GM12878 (cell line): ENCODE measurements around the gene NDUFA9. TPM values are rescaled to one million over a fixed set of nuclear protein-coding genes. Genes with fewer than 3 reads are reported as not detected.

Source experiments
- POLR2AphosphoS2 ChIP-seq: IDR thresholded peaks from 2 replicates; pipeline ENCODE4 v1.6.1; 2011; ENCODE audit warnings: low read depth, mild to moderate bottlenecking, low read length, improper control_type of control experiment, moderate library complexity
- WRNIP1 ChIP-seq: IDR thresholded peaks from 2 replicates; pipeline ENCODE4 v1.6.1; 2011; ENCODE audit warnings: low read depth, low read length, improper control_type of control experiment, borderline replicate concordance
- ZSCAN29 ChIP-seq: fragments of 450-650 bp; IDR thresholded peaks from 2 replicates; pipeline ENCODE4 v1.6.1; 2017; ENCODE audit warnings: mild to moderate bottlenecking, moderate library complexity
- polyA plus RNA-seq, 11 experiments: library from polyadenylated mRNA; depleted of rRNA in 4 of 11; unstranded in 6 of 11; stranded (reverse) in 5 of 11; fragments of >200 nt; fragmentation: Nextera tagmentation in 4 of 11; fragmentation: Illumina TruSeq in 1 of 11; extraction: Ambion mirVana in 4 of 11; extraction: Trizol in 1 of 11; gene quantifications; 1 replicate in 1 of 11; 2 replicates in 10 of 11; pipeline versions ENCODE4 v1.2.1 to v1.2.3, GENCODE V29; 2011 to 2016; ENCODE audit warnings: inconsistent platforms in 2 of 11, missing spikeins in 2 of 11, low read depth in 1 of 11
- total RNA-seq, 4 experiments: library from RNA; depleted of rRNA in 3 of 4; stranded (reverse); fragments of >200 nt in 3 of 4; fragmentation: Illumina TruSeq in 1 of 4; extraction: Trizol in 1 of 4; gene quantifications; 2 replicates each; pipeline versions ENCODE4 v1.2.1 to v1.2.3, GENCODE V29; 2013 to 2021
- TF ChIP-seq, protein P1 (sequence below): IDR thresholded peaks from 2 replicates; pipeline ENCODE4 v1.6.1; 2012; ENCODE audit warnings: mild to moderate bottlenecking, low read depth, low read length
- TF ChIP-seq, protein P2 (sequence below): IDR thresholded peaks from 2 replicates; pipeline ENCODE4 v1.6.1; 2011; ENCODE audit warnings: borderline replicate concordance, low read depth, mild to moderate bottlenecking, moderate library complexity, mixed read lengths, low read length; ENCODE audit not compliant: insufficient read depth; ENCODE audit errors: extremely low read length
- TF ChIP-seq, protein P3 (sequence below): fragments of 450-650 bp; IDR thresholded peaks from 2 replicates; pipeline ENCODE4 v1.6.1; 2018; ENCODE audit warnings: borderline replicate concordance, mild to moderate bottlenecking; ENCODE audit not compliant: partially characterized antibody

Gene NDUFA9
- total and polyA plus RNA-seq, 10 of the 15 experiments (the other 5 are each of a cell fraction or from before 2014, with no cell fraction given) = 95.2 to 472 (median 151) TPM

DNA sequence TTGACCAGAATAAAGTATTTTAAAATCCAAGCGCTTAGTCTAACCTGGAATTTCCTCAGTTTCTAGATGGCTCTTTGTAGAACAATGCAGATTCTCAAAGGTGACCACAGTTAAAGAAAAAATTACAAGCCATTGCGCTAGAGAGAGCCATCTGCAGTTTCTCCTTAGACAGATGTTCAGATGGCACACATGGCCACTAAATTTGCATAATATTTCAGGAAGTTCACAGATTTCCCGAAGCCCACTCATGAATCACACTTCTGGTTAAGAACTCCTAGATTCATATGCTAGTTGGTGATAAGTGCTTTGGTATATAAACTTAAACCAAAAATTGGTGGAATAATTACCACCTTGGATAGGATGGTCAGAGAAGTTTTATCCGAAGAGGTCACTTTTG is 812 bp upstream of the NDUFA9 start (continued):
- TF ChIP-seq, protein P1, sequence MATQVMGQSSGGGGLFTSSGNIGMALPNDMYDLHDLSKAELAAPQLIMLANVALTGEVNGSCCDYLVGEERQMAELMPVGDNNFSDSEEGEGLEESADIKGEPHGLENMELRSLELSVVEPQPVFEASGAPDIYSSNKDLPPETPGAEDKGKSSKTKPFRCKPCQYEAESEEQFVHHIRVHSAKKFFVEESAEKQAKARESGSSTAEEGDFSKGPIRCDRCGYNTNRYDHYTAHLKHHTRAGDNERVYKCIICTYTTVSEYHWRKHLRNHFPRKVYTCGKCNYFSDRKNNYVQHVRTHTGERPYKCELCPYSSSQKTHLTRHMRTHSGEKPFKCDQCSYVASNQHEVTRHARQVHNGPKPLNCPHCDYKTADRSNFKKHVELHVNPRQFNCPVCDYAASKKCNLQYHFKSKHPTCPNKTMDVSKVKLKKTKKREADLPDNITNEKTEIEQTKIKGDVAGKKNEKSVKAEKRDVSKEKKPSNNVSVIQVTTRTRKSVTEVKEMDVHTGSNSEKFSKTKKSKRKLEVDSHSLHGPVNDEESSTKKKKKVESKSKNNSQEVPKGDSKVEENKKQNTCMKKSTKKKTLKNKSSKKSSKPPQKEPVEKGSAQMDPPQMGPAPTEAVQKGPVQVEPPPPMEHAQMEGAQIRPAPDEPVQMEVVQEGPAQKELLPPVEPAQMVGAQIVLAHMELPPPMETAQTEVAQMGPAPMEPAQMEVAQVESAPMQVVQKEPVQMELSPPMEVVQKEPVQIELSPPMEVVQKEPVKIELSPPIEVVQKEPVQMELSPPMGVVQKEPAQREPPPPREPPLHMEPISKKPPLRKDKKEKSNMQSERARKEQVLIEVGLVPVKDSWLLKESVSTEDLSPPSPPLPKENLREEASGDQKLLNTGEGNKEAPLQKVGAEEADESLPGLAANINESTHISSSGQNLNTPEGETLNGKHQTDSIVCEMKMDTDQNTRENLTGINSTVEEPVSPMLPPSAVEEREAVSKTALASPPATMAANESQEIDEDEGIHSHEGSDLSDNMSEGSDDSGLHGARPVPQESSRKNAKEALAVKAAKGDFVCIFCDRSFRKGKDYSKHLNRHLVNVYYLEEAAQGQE = no peak
- no peak for TF ChIP-seq POLR2AphosphoS2
- TF ChIP-seq, protein P2, sequence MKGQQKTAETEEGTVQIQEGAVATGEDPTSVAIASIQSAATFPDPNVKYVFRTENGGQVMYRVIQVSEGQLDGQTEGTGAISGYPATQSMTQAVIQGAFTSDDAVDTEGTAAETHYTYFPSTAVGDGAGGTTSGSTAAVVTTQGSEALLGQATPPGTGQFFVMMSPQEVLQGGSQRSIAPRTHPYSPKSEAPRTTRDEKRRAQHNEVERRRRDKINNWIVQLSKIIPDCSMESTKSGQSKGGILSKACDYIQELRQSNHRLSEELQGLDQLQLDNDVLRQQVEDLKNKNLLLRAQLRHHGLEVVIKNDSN = no peak
- TF ChIP-seq ZSCAN29 = no peak
- TF ChIP-seq, protein P3, sequence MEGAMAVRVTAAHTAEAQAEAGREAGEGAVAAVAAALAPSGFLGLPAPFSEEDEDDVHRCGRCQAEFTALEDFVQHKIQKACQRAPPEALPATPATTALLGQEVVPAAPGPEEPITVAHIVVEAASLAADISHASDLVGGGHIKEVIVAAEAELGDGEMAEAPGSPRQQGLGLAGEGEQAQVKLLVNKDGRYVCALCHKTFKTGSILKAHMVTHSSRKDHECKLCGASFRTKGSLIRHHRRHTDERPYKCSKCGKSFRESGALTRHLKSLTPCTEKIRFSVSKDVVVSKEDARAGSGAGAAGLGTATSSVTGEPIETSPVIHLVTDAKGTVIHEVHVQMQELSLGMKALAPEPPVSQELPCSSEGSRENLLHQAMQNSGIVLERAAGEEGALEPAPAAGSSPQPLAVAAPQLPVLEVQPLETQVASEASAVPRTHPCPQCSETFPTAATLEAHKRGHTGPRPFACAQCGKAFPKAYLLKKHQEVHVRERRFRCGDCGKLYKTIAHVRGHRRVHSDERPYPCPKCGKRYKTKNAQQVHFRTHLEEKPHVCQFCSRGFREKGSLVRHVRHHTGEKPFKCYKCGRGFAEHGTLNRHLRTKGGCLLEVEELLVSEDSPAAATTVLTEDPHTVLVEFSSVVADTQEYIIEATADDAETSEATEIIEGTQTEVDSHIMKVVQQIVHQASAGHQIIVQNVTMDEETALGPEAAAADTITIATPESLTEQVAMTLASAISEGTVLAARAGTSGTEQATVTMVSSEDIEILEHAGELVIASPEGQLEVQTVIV = no peak
- TF ChIP-seq WRNIP1 = no peak
